Measurements from ENCODE around the gene TNC.

TNC gene

GRCh38 chr9:115030006-115030405 lies 88.0 kb downstream of the TNC start:
- Histone ChIP-seq H3K9me3 (replicated peaks; ENCODE audit: insufficient read depth, low read length) (no peaks in the 10 kb centered on the region), H3K9me2 (replicated peaks; ENCODE audit: insufficient read depth, low read length) (no peaks in the 10 kb centered on the region), H3K9ac (ENCODE audit: low read length) (no peak overlapping the region), H3F3A (ENCODE audit: insufficient read depth, low read length) (no peaks in the 10 kb centered on the region), H3K4me2 (ENCODE audit: low read depth, low read length) (no peak overlapping the region), H3K79me2 (ENCODE audit: low read length) (no peaks in the 10 kb centered on the region), H2AFZ (ENCODE audit: low read length) (no peak overlapping the region), H3K27me3 (replicated peaks; ENCODE audit: insufficient read depth, low read length) (no peaks in the 10 kb centered on the region), H4K20me1 (ENCODE audit: insufficient read depth, low read length) (no peaks in the 10 kb centered on the region), H3K36me3 (replicated peaks; ENCODE audit: insufficient read depth, low read length) (no peaks in the 10 kb centered on the region), H3K4me1 (ENCODE audit: low read length) (0 out of 2 replicates have a peak, but pooled peaks cover 8% of the 10 kb centered on the region), H3K27ac (ENCODE audit: low read length) (no peak overlapping the region), H3K4me3 (ENCODE audit: low read length) (no peak overlapping the region)
- no peak for TF ChIP-seq EZH2 (optimal IDR thresholded peaks at IDR 0.05; ENCODE audit: low read depth, low read length)
- TF ChIP-seq EZH2phosphoT487 (IDR thresholded peaks at IDR 0.05; ENCODE audit: low read length) = no peak
- no peak for TF ChIP-seq CTCF (IDR thresholded peaks at IDR 0.05; ENCODE audit: low read length)
- no peak for DNase-seq

GRCh38 chr9:115025721-115026120 lies 92.2 kb downstream of the TNC start:
- no peak for DNase-seq
- no peak overlapping the region for H2AFZ ChIP-seq (ENCODE audit: low read length)
- no peaks in the 10 kb centered on the region for H3K27me3 ChIP-seq (replicated peaks; ENCODE audit: insufficient read depth, low read length)
- no peak overlapping the region for H3K4me2 ChIP-seq (ENCODE audit: low read depth, low read length)
- H3K9me2 ChIP-seq (replicated peaks; ENCODE audit: insufficient read depth, low read length) = no peaks in the 10 kb centered on the region
- H3K4me3 ChIP-seq (ENCODE audit: low read length) = no peak overlapping the region
- no peaks in the 10 kb centered on the region for H3K79me2 ChIP-seq (ENCODE audit: low read length)
- no peaks in the 10 kb centered on the region for H3F3A ChIP-seq (ENCODE audit: insufficient read depth, low read length)
- H3K36me3 ChIP-seq (replicated peaks; ENCODE audit: insufficient read depth, low read length) = no peaks in the 10 kb centered on the region
- TF ChIP-seq CTCF (IDR thresholded peaks at IDR 0.05; ENCODE audit: low read length) = no peak
- TF ChIP-seq EZH2 (optimal IDR thresholded peaks at IDR 0.05; ENCODE audit: low read depth, low read length) = no peak
- TF ChIP-seq EZH2phosphoT487 (IDR thresholded peaks at IDR 0.05; ENCODE audit: low read length) = no peak
- H3K4me1 ChIP-seq (ENCODE audit: low read length) = no peaks in the 10 kb centered on the region
- no peaks in the 10 kb centered on the region for H3K9me3 ChIP-seq (replicated peaks; ENCODE audit: insufficient read depth, low read length)
- H4K20me1 ChIP-seq (ENCODE audit: insufficient read depth, low read length) = no peaks in the 10 kb centered on the region
- H3K27ac ChIP-seq (ENCODE audit: low read length) = no peak overlapping the region
- no peak overlapping the region for H3K9ac ChIP-seq (ENCODE audit: low read length)

GRCh38 chr9:115024925-115025535 lies 92.9 kb downstream of the TNC start:
- H4K20me1 ChIP-seq (ENCODE audit: insufficient read depth, low read length) = no peaks in the 10 kb centered on the region
- H2AFZ ChIP-seq (ENCODE audit: low read length) = no peak overlapping the region
- no peak overlapping the region for H3K27ac ChIP-seq (ENCODE audit: low read length)
- no peak for DNase-seq
- H3K79me2 ChIP-seq (ENCODE audit: low read length) = no peaks in the 10 kb centered on the region
- H3K4me3 ChIP-seq (ENCODE audit: low read length) = no peak overlapping the region
- no peaks in the 10 kb centered on the region for H3F3A ChIP-seq (ENCODE audit: insufficient read depth, low read length)
- H3K27me3 ChIP-seq (replicated peaks; ENCODE audit: insufficient read depth, low read length) = no peaks in the 10 kb centered on the region
- H3K9ac ChIP-seq (ENCODE audit: low read length) = no peak overlapping the region
- H3K9me3 ChIP-seq (replicated peaks; ENCODE audit: insufficient read depth, low read length) = no peaks in the 10 kb centered on the region
- H3K4me2 ChIP-seq (ENCODE audit: low read depth, low read length) = no peak overlapping the region
- no peak for TF ChIP-seq CTCF (IDR thresholded peaks at IDR 0.05; ENCODE audit: low read length)
- TF ChIP-seq EZH2phosphoT487 (IDR thresholded peaks at IDR 0.05; ENCODE audit: low read length) = no peak
- no peaks in the 10 kb centered on the region for H3K9me2 ChIP-seq (replicated peaks; ENCODE audit: insufficient read depth, low read length)
- H3K36me3 ChIP-seq (replicated peaks; ENCODE audit: insufficient read depth, low read length) = no peaks in the 10 kb centered on the region
- no peaks in the 10 kb centered on the region for H3K4me1 ChIP-seq (ENCODE audit: low read length)
